ENCODE measurements around the gene MDC1.

MDC1 gene

GRCh38 chr6:30759575-30760239, 42.6 kb upstream of the MDC1 start:
- TF ChIP-seq CTCF (IDR thresholded peaks at IDR 0.05): no peak

GRCh38 chr6:30757261-30757904, 40.3 kb upstream of the MDC1 start:
- no peak for TF ChIP-seq CTCF (IDR thresholded peaks at IDR 0.05)

- no peak for TF ChIP-seq CTCF (IDR thresholded peaks at IDR 0.05)
Observed at GRCh38 chr6:30754631-30755030, 37.5 kb upstream of the MDC1 start.

GRCh38 chr6:30752157-30752927, 35.3 kb upstream of the MDC1 start:
- TF ChIP-seq CTCF (IDR thresholded peaks at IDR 0.05): no peak

GRCh38 chr6:30750379-30750668, 33.2 kb upstream of the MDC1 start:
- no peak for TF ChIP-seq CTCF (IDR thresholded peaks at IDR 0.05)

- no peak for TF ChIP-seq CTCF (IDR thresholded peaks at IDR 0.05)
Observed at GRCh38 chr6:30749554-30750378, 32.7 kb upstream of the MDC1 start.

- TF ChIP-seq CTCF (IDR thresholded peaks at IDR 0.05): no peak
Observed at GRCh38 chr6:30748851-30749540, 31.9 kb upstream of the MDC1 start.
